Ramos (cell line): ENCODE data around the gene CHERP.
"Not testable (repeated sequence)": the region's sequence is repeated elsewhere in the genome, so short reads cannot be mapped to it uniquely, and the experiment has no call there.

ENCODE experiments used
- in situ Hi-C: fragments of 300-500 bp; cut with MboI; formaldehyde crosslinking; loops from one replicate; pipeline ENCODE4 v1.14.3; 2022; ENCODE audit warnings: low sequenced_read_pairs; ENCODE audit not compliant: unreplicated experiment

Gene CHERP

DNA sequence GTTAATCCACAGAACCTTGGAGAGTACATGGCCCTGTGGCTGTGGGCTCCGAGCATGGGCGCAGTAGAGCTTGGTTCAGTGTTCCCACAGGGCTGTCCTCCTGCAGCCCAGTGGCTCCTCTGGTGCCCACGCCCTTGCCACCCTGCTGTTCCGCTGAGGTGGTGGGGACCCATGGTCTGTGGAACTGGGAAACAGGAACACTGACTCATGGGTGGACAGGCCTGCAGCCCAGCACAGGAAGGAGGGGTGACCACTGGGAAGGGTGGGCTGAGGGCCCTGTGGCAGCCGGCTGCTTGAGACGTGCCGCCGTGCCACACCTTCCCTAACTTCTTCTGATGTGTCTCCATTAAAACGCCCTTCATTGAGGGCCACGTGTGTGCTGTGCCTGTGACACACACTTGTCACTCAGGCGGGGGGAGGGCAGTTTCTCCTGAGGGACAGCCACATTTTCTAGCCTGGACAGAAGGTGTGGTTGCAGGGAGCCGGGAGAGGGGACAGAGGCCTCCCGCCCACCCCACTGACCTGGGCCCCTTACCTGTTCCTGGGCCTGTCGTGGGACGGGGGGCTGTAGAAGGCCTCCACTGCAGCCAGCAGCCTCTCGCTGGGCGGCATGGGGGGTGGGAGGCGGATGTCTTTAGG, 21.1 kb downstream of the CHERP start:
- in situ Hi-C loops: no loop called here

DNA sequence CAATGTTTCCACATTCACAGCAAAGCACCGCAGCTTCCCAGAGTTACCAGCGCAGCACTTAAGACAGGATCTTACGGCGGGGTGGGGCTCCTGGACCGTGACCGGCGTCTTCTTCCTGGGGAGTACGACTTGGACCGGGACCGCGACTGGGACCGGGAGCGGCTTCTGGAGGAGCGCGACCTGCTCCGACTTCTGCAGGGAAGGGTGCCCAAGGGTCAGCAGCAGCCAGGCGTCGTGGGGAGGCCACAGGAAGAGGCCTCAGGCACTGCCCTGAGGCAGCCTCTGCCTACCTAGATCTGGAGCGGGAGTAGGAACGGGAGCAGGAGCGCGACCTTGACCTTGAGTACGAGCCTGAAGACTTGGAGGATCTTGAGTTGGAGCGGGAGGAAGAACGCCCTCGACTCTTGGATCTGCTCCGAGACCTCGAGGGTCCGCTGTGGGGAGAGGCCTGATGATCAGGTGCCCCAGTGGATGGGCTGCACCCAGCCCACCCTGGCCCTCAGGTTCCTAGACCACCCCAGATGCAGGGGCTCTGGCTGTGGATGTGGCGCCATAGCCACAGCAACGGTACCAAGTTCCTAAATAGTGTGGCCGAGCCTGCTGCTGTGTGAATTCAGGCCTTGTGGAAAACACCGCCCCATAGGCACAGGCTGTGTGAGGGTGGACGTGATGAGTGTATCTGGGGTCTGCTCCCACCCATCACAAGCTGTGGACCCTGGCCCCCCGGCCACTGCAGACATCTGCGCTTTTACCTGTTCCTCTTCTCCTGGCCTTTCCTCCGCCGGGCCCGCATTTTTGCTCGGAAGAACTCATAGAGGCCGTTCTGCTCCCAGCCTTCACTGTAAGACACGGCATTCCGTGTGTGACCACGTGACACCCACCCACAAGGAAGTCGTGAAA, 21.9 kb downstream of the CHERP start:
- in situ Hi-C loops: no loop called here

DNA sequence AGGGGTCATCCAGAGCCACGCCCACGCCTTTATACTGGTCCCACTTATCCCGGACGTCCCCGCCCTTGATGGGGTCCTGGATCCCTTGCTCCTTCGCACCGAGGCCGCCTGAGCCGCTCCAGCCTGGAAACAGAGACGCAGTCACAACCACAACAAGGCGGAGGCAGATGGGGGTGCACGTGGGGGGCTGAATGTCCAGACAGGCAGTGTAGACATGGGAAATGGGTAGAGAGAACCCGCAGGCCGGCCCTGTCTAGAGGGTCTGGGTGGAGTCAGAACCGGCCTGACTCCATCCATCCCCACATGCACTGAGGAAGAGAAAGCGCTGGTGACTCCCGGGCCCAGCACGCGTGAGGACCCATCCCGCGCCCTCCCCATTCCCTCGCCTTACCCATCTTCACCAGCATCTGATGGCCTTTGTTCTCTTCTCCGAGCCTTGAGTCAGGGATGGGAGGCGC, 23.0 kb downstream of the CHERP start:
- in situ Hi-C loops: no loop called here

DNA sequence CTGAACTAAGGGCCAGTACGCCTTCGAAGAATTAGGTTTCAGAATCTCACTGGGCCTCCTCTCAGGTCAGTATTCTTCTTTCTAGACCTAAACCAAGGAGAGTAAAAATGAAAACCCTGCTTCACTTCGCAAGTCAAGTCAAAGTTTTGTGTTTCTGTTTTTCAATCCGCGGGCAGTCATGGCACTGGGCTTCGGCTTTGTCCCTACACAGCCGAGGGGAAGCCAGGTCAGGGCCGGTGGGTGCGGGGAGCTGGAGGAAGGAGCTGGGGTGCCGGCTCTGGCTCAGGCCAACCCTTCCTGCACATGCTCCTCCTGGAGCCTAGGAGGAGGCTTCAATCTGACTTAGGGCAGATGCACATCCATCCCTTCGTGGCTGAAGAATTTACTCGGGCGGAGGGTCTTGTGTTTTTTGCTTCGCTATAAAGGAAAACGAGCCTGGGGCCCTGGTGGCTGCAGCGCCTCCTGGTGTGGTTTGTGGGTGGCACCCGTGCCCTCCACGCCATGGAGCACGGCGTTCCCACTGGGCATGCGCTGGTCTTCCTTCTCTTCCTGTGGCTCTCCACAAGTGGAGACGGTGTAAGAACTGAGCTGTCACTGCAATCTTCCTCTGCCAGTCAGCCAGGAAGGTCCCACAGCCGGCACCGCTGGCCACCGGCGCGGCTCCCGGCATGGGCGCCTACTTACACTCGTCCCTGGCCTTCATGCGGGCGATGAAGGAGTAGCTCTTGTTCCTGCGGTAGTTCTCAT, 23.6 kb downstream of the CHERP start:
- in situ Hi-C loops: no loop called here

DNA sequence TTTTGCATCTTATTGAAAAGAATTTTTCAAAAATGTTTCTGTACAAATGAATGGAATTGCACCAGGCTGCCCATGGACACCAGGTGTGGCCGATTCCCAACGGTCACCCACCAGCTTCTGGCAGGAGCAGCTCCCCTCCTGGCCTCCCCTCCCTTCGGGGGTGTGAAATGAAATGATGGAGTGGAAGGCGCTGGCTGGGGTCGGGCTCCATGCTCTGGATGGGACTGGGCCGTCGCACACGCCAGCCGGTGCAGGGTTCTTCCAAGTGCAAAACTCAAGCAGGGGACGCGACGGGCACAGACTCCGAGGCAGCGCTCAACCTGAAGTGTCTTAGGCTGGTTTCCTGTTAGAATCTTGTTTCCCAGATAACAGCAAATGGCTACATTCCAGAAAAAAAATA, 24.2 kb downstream of the CHERP start:
- in situ Hi-C loops: no loop called here

DNA sequence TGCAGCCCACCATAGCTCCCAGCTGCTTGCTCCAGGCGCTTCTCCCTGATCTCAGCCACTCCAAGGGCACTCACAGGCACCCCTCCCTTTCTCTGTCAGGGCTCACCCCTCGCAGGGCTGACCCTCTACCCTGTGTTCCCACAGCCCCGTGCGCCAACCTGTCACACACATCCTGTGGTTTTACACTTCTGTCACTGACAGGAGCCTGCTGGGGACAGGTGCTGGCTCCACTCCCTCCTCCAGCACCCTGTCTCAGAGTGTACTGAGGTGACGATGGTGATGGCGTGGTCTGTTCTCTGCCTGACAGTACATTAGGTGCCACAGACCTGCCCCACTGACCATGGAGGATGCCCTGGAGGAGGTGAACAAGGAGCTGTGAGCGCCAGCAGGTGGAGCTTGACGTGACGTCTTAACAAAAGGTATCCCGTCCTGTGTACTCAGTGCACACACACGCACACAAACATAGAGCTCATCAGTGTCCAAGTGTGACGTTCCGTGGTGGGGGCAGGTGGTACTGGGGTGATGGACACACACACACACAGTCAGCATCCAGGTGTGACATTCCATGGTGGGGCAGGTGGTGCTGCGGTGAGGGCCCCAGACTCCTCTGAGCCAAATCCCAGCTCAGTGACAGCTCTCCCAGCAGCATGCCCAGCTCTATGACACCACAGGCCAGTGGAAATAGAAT, 25.2 kb downstream of the CHERP start:
- in situ Hi-C loops: no loop called here

DNA sequence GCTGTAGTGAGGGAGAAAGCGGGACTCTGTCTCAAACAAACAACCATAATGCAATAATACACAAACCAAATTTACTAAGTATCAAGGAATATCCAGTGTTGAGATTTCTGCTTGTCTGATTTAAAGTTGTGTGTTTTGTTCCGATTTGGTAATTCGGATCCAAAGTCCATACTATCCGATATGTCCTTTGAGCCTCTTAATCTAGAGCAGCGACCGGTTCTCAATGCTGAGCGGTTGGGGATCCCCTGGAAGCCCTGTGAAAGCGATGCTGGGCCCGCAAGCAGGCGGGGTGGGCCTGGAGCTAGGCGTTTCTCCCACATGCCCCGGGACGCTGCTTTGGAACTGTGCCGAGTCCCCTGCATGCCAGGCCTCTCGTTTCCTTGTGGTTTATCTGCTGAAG, 25.9 kb downstream of the CHERP start:
- in situ Hi-C loops: no loop called here

DNA sequence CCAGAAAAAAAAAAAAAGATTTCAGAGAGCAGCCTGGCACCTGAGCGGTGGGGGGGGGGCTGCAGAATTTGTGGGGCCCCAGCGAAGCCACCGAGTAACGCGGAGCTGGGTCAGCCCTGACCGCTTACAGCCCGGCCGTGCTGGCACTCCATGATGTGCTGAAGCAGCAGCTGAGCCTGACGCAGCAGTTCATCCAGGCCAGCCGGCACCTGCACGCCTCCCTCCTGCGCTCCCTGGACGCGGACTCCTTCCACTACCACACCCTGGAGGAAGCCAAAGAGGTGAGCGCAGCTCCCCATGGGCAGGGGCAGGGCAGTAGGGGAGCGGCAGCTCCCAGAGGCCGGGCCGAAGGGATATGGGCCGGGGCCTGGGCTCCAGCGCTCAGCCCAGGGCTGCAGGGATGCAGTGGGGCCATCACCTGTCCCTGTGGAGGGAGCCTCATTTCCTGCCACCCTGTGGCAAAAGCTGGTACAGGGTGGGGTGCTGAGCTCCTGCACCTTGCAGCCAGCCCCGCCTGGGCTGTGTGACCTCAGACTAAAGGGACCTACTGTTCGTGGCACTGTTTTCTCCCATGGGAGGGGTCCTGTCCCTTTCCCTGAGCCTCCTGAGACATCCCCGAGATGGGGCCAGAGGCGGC, 27.7 kb downstream of the CHERP start:
- in situ Hi-C loops: no loop called here

DNA sequence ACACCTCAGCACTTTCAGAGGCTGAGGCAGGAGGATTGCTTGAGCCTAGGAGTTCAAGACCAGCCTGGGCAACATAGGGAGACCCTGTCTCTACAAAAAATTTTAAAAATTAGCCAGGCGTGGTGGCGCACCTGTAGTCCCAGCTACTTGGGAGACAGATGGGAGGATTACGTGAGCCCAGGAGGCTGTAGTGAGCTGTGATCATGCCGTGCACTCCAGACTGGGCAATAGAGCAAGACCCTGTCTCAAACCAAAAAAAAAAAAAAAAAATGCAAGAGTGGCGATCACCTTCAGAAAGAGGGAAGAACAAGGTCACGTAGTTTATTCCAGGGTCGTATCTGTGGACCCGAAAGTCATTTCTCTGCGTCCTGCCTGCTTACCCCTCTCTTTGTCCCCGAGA, 29.6 kb downstream of the CHERP start:
- in situ Hi-C loops: not testable (repeated sequence)

DNA sequence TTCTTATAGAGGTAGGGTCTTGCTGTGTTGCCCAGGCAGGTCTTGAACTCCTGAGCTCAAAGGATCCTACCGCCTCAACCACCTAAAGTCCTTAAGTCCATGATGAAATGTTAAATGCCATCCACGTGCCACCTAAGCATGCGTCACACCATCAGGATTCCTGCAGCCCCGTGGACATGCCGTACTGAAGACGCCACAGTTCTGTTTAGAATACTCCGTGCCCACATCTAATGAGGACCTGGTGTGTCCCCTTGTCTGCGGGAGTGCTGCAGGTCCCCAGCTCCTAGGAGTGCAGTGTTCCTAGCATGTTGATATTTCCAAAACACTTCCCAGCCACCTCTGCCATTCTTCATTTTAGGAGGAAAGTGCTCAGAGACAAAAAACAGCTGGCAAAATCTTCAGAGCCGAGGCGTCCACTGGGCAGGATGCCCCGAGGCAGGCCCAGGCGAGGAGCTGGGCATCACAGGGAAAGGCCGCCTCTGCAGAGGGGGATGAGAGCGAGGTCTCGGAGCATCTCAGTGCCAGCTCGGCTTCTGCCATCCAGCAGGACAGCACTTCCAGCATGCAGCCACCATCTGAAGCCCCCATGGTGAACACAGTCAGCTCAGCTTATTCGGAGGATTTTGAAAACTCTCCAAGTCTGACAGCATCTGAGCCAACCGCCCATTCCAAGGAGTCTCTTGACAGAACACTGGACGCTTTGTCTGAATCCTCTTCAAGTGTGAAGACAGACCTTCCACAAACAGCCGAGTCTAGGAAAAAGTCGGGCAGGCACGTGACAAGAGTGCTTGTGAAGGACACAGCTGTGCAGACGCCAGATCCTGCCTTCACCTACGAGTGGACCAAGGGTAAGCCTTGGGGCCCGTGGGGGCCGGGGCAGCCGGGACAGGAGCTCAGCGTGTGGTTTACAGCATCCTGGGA, 32.8 kb downstream of the CHERP start:
- in situ Hi-C loops: no loop called here

DNA sequence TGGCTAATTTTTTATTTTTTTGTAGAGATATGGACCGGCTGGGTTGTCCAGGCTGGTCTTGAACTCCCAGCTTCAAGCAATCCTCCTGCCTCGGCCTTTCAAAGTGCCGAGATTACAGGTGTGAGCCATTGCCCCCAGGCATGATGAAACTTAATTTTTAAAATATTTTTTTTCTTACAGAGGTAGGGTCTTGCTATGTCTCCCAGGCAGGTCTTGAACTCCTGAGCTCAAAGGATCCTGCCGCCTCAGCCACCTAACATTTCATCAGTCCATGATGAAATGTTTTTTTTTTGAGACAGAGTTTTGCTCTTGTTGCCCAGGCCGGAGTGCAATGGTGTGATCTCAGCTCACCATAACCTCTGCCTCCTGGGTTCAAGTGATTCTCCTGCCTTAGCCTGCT, 33.7 kb downstream of the CHERP start:
- in situ Hi-C loops: no loop called here

DNA sequence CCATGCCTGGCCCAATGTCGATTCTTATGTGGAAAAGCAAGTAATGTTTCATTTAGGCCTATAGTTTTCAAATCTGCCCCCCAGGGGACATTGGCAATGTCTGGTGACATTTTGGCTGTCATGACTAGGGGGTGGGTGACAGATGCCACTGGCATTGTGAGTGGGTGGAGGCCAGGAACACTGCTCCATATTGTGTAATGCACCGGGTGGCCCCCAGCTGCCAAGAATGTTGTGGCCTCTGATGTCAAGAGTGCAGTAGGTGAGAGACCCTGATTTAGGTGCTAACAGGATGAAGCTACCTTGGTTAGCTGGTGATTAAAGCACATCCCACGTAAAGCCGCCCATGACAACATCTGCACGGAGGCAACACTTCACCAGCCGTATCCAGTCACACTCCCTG, 35.3 kb downstream of the CHERP start:
- in situ Hi-C loops: no loop called here

DNA sequence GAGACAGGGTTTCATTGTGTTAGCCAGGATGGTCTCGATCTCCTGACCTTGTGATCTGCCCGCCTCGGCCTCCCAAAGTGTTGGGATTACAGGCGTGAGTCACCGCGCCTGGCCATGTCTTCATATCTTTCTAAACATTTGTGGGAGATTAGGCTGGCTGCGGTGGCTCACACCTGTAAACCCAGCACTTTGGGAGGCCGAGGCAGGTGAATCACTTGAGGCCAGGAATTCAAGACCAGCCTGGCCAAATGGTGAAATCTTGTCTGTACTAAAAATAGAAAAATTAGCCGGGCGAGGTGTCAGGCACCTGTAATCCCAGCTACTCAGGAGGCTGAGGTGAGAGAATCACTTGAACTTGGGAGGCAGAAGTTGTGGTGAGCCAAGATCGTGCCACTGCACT, 36.1 kb downstream of the CHERP start:
- in situ Hi-C loops: not testable (repeated sequence)

DNA sequence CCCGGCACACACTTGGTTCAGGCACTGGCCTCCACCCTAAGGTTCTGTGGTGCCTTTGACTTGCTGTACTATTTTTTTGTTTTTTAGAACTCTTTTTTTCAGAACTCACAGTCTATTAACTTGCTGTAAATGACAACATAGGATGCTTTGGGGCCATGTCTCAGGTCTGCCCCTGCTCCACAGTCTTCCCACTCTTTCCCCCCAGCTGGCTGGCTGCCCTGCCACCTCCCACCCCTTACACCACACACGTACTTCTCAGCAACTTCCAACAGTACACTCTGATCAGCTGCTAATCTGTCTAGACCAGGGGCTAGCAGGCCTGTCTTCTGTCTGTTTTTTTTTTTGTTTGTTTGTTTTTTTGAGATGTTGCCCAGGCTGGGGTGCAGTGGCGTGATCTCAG, 38.0 kb downstream of the CHERP start:
- in situ Hi-C loops: no loop called here

DNA sequence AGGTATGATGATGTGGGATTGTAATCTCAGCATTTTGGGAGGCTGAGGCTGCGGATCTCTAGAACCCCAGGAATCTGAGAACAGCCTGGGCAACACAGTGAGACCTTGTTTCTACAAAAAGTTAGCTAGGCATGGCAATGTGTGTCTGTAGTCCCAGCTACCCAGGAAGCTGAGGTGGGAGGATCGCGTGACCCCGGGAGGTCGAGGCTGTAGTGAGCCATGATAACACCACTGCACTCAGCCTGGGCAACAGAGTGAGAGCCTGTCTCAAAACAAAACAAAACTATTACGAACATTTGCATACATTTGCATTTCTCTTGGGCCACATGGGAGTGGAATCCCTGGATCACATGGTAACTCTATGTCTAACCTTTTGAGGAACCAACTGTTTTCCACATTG, 44.4 kb downstream of the CHERP start:
- in situ Hi-C loops: no loop called here

DNA sequence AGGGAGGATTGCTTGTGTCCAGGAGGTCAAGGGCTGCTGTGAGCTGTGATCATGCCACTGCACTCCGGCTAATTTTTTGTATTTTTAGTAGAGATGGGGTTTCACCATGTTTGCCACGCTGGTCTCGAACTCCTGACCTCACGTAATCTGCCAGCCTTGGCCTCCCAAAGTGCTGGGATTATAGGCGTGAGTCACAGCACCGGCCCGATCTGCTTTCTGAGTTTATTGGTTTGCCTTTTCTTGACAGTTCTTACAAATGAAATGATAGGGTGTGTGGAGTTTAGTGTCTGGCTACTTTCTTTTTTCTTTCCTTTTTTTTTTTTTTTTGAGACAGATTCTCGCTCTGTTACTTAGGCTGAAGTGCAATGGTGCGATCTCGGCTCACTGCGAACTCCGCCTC, 45.2 kb downstream of the CHERP start:
- in situ Hi-C loops: no loop called here

DNA sequence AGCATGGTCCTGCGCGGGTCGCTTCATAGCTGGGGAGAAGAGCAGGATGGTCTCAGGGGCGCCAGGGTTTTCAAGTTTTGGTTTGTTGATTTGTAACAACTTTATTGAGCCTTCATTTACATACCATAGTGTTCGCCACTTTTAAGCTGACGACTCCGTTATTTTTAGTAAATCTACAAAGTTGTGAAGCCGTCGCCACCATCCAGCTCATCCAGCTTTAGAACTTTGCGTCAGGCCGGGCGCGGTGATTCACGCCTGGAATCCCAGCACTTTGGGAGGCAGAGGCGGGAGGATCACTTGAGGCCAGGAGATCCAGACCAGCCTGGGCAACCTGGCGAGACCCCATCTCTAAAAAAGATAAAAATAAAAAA, 45.6 kb downstream of the CHERP start:
- in situ Hi-C loops: no loop called here

DNA sequence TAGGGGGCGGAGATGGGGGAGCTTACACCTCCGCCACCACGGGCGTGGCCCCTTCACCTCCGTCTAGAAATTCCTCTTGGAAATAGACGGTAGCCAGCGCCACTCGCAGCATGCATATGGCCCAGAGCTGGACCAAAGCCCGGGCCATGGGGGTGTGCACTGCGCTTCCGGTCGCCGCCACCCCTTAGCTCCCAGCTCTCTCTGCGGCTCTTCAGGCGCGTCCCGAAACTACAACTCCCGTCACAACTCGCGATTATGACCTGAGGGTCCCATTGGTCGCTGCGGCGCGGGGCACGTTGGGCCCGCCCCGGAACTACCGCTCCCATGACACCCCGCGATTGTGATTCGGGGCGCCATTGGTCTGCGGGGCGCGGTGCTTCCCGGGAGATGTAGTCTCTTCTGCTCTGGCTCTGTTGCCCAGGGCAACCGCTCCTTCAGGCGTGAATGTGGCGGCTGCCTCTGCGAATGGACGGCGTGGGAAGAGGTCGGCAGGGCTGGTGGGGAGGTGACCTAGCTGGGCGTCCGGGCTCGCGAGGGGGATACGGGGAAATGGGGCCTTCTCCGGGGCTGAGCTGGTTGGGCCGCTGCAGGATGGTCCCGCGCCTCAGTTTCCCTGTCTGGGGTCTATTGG, 46.1 kb downstream of the CHERP start, which contains the start of the genes C19orf44 and CALR3:
Gene C19orf44, plus strand, starts transcription at position 413 of the 631 bp plus-strand sequence. CDS start 4,399 bp downstream, outside the sequence.
Gene CALR3, minus strand, starts transcription at position 186 of the 631 bp plus-strand sequence. Its CDS starts 38 bp downstream, at position 148.
- in situ Hi-C loops: no loop called here
